Measurements from ENCODE around the gene MEGF11. TPM values are rescaled to one million over a fixed set of nuclear protein-coding genes. Genes with fewer than 3 reads are reported as not detected.

The MEGF11 gene
- total RNA-seq, 3 donors from 2014 or later (not counting 1 experiment from before 2014, with no cell fraction given), result not detected

DNA sequence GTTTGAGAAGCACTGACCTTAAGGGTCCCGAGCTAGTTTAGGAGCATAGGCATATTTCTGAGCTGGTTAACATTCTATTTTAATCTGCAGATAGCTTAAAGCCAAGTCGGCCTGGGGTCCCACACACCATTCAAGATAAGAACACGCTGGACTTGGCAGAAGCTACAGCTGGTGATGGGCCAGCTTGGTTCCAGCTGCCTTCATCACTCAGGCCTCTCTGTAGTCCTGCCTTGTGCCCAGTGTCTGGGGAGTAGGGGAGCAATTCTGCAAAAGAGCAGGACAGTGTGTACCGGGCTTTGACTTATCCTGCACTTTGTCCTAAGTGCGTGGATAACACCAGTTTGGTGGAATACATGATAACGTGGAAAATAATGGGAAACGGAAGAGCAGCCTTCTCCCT, 164.5 kb downstream of the MEGF11 start:
- no peaks in the 10 kb centered on the region for H3K36me3 ChIP-seq (ENCODE audit: control insufficient read depth, insufficient read depth, low read length)
- no peak overlapping the region for H3K4me3 ChIP-seq (ENCODE audit: low read length)
- Mint-ChIP-seq H3K36me3 (no peaks in the 10 kb centered on the region), H3K9me3 (no peaks in the 10 kb centered on the region), H3K27me3 (ENCODE audit: low read depth in 2 of 2) (peaks cover 15 to 50% of the 10 kb centered on the region in 2 donors), H3K27ac (no peak overlapping the region), H3K4me3 (no peak overlapping the region), H3K4me1 (no peaks in the 10 kb centered on the region)
- ATAC-seq (no peak), DNase-seq (no peak)
- no peaks in the 10 kb centered on the region for H3K4me1 ChIP-seq (ENCODE audit: control insufficient read depth, insufficient read depth, low read length)
- 86% methylated on average over 5 of the region's 7 CpGs for WGBS (ENCODE audit: insufficient coverage)
- intact Hi-C loops (cut with micrococcal nuclease), result no loop called here
- no peak overlapping the region for H3K27ac ChIP-seq (ENCODE audit: low read length)
- TF ChIP-seq, protein P1, sequence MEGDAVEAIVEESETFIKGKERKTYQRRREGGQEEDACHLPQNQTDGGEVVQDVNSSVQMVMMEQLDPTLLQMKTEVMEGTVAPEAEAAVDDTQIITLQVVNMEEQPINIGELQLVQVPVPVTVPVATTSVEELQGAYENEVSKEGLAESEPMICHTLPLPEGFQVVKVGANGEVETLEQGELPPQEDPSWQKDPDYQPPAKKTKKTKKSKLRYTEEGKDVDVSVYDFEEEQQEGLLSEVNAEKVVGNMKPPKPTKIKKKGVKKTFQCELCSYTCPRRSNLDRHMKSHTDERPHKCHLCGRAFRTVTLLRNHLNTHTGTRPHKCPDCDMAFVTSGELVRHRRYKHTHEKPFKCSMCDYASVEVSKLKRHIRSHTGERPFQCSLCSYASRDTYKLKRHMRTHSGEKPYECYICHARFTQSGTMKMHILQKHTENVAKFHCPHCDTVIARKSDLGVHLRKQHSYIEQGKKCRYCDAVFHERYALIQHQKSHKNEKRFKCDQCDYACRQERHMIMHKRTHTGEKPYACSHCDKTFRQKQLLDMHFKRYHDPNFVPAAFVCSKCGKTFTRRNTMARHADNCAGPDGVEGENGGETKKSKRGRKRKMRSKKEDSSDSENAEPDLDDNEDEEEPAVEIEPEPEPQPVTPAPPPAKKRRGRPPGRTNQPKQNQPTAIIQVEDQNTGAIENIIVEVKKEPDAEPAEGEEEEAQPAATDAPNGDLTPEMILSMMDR (IDR thresholded peaks at IDR 0.05), result no peak
- H3K27me3 ChIP-seq (ENCODE audit: control insufficient read depth, insufficient read depth, low read length), result no peaks in the 10 kb centered on the region
- peaks cover 6% of the 10 kb centered on the region for H3K9me3 ChIP-seq (ENCODE audit: control insufficient read depth, insufficient read depth, low read length)

DNA sequence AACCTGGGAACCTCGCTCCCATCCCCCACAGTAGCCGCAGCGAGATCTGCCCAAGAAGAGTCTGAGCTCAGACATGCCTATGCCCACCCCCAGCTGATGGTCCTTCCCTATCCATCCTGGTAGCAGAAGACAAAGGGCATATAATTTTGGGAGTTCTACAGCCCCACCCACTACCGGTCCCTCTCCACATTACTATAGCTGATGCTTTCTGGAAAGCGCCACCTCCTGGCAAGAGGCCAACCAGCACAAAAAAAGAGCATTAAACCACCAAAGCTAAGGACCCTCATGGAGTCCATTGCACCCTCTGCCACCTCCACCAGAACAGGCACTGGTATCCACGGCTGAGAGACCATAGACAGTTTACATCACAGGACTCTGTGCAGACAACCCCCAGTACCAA, 168.4 kb downstream of the MEGF11 start:
- Histone ChIP-seq H3K27ac (ENCODE audit: low read length) (no peak overlapping the region), H3K4me1 (ENCODE audit: control insufficient read depth, insufficient read depth, low read length) (no peaks in the 10 kb centered on the region), H3K9me3 (ENCODE audit: control insufficient read depth, insufficient read depth, low read length) (peaks cover 6% of the 10 kb centered on the region), H3K27me3 (ENCODE audit: control insufficient read depth, insufficient read depth, low read length) (no peaks in the 10 kb centered on the region), H3K36me3 (ENCODE audit: control insufficient read depth, insufficient read depth, low read length) (no peaks in the 10 kb centered on the region), H3K4me3 (ENCODE audit: low read length) (no peak overlapping the region)
- WGBS (ENCODE audit: insufficient coverage), result 80% methylated on average over 6 of the region's 6 CpGs
- TF ChIP-seq, protein P1 (IDR thresholded peaks at IDR 0.05), result no peak
- DNase-seq (no peak), ATAC-seq (no peak)
- Mint-ChIP-seq H3K36me3 (no peaks in the 10 kb centered on the region), H3K4me3 (no peak overlapping the region), H3K27me3 (ENCODE audit: low read depth in 2 of 2) (peaks cover 21 to 28% of the 10 kb centered on the region in 2 donors), H3K27ac (no peak overlapping the region), H3K4me1 (no peaks in the 10 kb centered on the region), H3K9me3 (no peaks in the 10 kb centered on the region)
- intact Hi-C loops (cut with micrococcal nuclease), result no loop called here

DNA sequence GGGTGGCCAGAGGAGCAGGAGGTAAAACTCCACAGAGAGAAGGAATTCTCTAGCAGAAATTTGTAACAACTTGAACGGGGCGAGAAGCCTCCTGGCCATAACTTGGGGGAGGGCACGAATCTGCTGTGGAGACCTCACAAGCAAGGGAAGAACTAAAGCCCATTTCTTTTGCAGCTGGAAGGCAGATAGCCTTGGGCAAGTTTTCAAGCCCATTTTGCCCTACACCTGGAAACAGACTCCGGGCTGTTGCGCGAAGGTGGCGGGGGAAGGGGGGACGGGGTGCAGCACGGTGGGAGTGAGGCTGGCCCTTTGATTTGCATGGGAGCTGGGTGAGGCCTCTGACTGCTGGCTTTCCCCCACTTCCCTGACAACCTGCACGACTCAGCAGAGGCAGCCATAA, 168.8 kb downstream of the MEGF11 start:
- TF ChIP-seq, protein P1 (IDR thresholded peaks at IDR 0.05), result no peak
- peaks cover 21 to 28% of the 10 kb centered on the region in 2 donors for H3K27me3 Mint-ChIP-seq (ENCODE audit: low read depth in 2 of 2)
- DNase-seq (no peak), ATAC-seq (no peak)
- 93% methylated on average over 9 of the region's 10 CpGs for WGBS (ENCODE audit: insufficient coverage)
- H3K4me3 Mint-ChIP-seq, result no peak overlapping the region
- intact Hi-C loops (cut with micrococcal nuclease), result no loop called here
- Histone ChIP-seq H3K36me3 (ENCODE audit: control insufficient read depth, insufficient read depth, low read length) (no peaks in the 10 kb centered on the region), H3K27ac (ENCODE audit: low read length) (no peak overlapping the region), H3K9me3 (ENCODE audit: control insufficient read depth, insufficient read depth, low read length) (peaks cover 6% of the 10 kb centered on the region), H3K27me3 (ENCODE audit: control insufficient read depth, insufficient read depth, low read length) (no peaks in the 10 kb centered on the region), H3K4me3 (ENCODE audit: low read length) (no peak overlapping the region), H3K4me1 (ENCODE audit: control insufficient read depth, insufficient read depth, low read length) (no peaks in the 10 kb centered on the region)
- no peak overlapping the region for H3K27ac Mint-ChIP-seq
- no peaks in the 10 kb centered on the region for H3K36me3 Mint-ChIP-seq
- H3K9me3 Mint-ChIP-seq, result no peaks in the 10 kb centered on the region
- no peaks in the 10 kb centered on the region for H3K4me1 Mint-ChIP-seq

DNA sequence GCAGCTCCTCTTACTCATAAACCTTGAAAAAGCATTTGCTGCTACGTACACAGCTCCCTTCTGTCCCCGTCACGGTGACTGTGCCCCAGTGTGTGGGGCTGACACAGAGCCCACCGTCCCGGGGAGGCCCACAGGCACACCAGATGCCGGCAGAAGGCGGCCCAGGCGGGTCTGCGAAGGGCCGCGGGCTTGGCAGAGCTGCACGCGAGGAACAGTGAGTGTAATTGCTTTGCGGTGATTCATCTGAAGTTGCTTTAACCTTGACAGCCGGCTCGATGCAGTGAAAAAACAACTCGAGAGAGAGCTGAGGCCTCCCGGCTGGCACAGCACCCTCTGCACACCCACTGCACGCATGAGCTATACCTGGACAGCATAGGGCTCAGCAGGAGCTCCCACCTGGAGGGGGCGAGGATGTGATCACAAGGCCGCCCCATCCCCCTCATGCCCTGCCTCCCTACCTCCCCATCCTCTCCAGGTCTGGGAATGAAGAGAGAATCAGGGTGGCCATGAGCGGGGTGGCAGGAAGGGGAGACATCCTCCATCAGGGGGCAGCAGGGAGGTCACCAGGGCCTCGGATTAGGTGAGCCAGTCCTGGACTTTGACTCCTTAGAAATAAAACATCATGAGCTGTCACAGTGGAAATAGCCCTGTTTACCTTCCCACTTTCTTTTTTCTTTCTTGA, 172.7 kb downstream of the MEGF11 start:
- WGBS (ENCODE audit: insufficient coverage), result 76% methylated on average over 22 of the region's 23 CpGs
- Mint-ChIP-seq H3K4me1 (no peaks in the 10 kb centered on the region), H3K4me3 (no peak overlapping the region), H3K27me3 (ENCODE audit: low read depth in 2 of 2) (peaks cover 24 to 31% of the 10 kb centered on the region in 2 donors), H3K36me3 (no peaks in the 10 kb centered on the region), H3K27ac (no peak overlapping the region), H3K9me3 (no peaks in the 10 kb centered on the region)
- no peak overlapping the region for H3K27ac ChIP-seq (ENCODE audit: low read length)
- TF ChIP-seq, protein P1 (IDR thresholded peaks at IDR 0.05), result no peak
- H3K36me3 ChIP-seq (ENCODE audit: control insufficient read depth, insufficient read depth, low read length), result no peaks in the 10 kb centered on the region
- no peaks in the 10 kb centered on the region for H3K27me3 ChIP-seq (ENCODE audit: control insufficient read depth, insufficient read depth, low read length)
- DNase-seq, result no peak
- ATAC-seq, result no peak
- no peaks in the 10 kb centered on the region for H3K4me1 ChIP-seq (ENCODE audit: control insufficient read depth, insufficient read depth, low read length)
- intact Hi-C loops (cut with micrococcal nuclease), result no loop called here
- H3K9me3 ChIP-seq (ENCODE audit: control insufficient read depth, insufficient read depth, low read length), result peaks cover 6% of the 10 kb centered on the region
- H3K4me3 ChIP-seq (ENCODE audit: low read length), result no peak overlapping the region
